Measurements from ENCODE around the gene ABI1.

Gene ABI1

DNA sequence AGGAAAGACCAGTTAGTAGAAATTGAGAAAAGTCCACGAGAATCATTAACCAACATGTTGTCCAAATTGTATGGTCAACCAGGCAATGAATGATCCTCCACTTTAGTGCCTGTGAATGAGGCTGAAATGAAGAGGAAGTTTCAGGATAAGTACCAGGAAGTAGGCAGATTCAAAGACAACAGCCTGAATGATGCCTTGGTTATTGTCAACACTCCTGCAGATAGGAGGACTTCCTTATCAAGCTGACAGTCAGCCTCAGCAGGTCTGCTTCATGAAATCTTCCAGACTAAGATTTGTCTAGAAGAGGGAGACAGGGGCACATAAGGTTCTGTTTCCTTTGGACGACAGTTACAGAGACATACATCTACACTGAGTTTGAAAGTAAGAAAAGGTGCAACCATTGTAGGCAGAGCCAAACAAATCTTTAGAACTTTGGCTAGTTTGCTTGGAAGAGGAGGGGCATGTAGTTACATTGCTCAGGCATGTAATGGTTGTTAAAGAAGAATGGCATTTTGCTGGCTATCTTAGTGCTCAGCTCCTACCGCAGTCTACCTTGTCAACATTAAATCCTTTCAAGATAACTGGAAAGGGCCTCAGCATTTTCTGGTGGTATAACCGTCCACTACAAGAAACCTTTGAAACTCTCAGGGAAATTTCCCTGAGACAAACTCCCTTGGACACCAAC is 81.4 kb downstream of the ABI1 start:
- CTCF ChIA-PET: interaction anchor here (2.2 kb wide), 1 partner anchor 53 kb away, joined by 8 read pairs; no protein-coding TSS in a partner anchor
- H3K9me3 ChIP-seq (ENCODE audit: control insufficient read depth, insufficient read depth, low read depth, low read length): no peaks in the 10 kb centered on the region
- POLR2A ChIA-PET: interaction anchor here (0.5 kb wide), 1 partner anchor 71 kb away, joined by 6 read pairs; no protein-coding TSS in a partner anchor

GRCh38 chr10:26777686-26778085 is 83.1 kb downstream of the ABI1 start:
- TF ChIP-seq ZNF530 (tag by site-specific recombination; IDR thresholded peaks at IDR 0.05; ENCODE audit: low read depth) (no peak), EGR2 (tag by site-specific recombination; IDR thresholded peaks at IDR 0.05; ENCODE audit: low read depth) (no peak), ZBTB21 (tag by site-specific recombination; IDR thresholded peaks at IDR 0.05) (no peak), ZNF501 (tag by site-specific recombination; IDR thresholded peaks at IDR 0.05) (no peak), ZNF629 (tag by site-specific recombination; IDR thresholded peaks at IDR 0.05) (no peak), PRDM6 (tag by site-specific recombination; IDR thresholded peaks at IDR 0.05) (no peak), HIC1 (tag by site-specific recombination; IDR thresholded peaks at IDR 0.05) (no peak), ZNF776 (tag by site-specific recombination; IDR thresholded peaks at IDR 0.05; ENCODE audit: borderline replicate concordance) (no peak), ZFP3 (tag by site-specific recombination; IDR thresholded peaks at IDR 0.05; ENCODE audit: low read depth) (no peak)
- TF ChIP-seq, protein P1, sequence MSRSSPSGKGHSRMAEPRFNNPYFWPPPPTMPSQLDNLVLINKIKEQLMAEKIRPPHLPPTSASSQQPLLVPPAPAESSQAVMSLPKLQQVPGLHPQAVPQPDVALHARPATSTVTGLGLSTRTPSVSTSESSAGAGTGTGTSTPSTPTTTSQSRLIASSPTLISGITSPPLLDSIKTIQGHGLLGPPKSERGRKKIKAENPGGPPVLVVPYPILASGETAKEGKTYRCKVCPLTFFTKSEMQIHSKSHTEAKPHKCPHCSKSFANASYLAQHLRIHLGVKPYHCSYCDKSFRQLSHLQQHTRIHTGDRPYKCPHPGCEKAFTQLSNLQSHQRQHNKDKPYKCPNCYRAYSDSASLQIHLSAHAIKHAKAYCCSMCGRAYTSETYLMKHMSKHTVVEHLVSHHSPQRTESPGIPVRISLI (tag by site-specific recombination; IDR thresholded peaks at IDR 0.05): no peak
- Histone ChIP-seq H3K9me3 (ENCODE audit: control insufficient read depth, insufficient read depth, low read depth, low read length) (no peaks in the 10 kb centered on the region), H3K36me3 (ENCODE audit: control insufficient read depth in 2 of 2, insufficient read depth in 1 of 2, low read length in 2 of 2) (no peaks in the 10 kb centered on the region; a peak in 2 of 3 replicates), H3K4me3 (ENCODE audit: low read depth, low read length) (no peak overlapping the region), H3K4me1 (ENCODE audit: control insufficient read depth, insufficient read depth, low read length) (no peaks in the 10 kb centered on the region), H3K27ac (ENCODE audit: extremely low read depth, low read depth, low read length) (no peak overlapping the region)
- ChIA-PET CTCF (no interaction called here), POLR2A (no interaction called here)

More for the DNA sequence above, 81.4 kb downstream of the ABI1 start:
- no peak for TF ChIP-seq ZNF24 (tag by site-specific recombination; IDR thresholded peaks at IDR 0.05)
- TF ChIP-seq EGR2 (tag by site-specific recombination; IDR thresholded peaks at IDR 0.05; ENCODE audit: low read depth): no peak
- TF ChIP-seq ZNF292 (tag by site-specific recombination; IDR thresholded peaks at IDR 0.05; ENCODE audit: borderline replicate concordance, low read depth): no peak
- TF ChIP-seq ZNF121 (tag by site-specific recombination; IDR thresholded peaks at IDR 0.05): no peak
- TF ChIP-seq ZNF366 (tag by site-specific recombination; conservative IDR thresholded peaks at IDR 0.05): no peak
- no peak for TF ChIP-seq ZNF521 (tag by site-specific recombination; IDR thresholded peaks at IDR 0.05)
- TF ChIP-seq ZNF10 (tag by site-specific recombination; IDR thresholded peaks at IDR 0.05): no peak
- no peak for TF ChIP-seq ZNF132 (tag by site-specific recombination; IDR thresholded peaks at IDR 0.05; ENCODE audit: borderline replicate concordance)
- TF ChIP-seq ZNF514 (tag by site-specific recombination; IDR thresholded peaks at IDR 0.05): no peak
- no peaks in the 10 kb centered on the region; a peak in 1 of 3 replicates for H3K36me3 ChIP-seq (ENCODE audit: control insufficient read depth in 2 of 2, insufficient read depth in 1 of 2, low read length in 2 of 2)
- H3K27ac ChIP-seq (ENCODE audit: extremely low read depth, low read depth, low read length): no peak overlapping the region
- no peak overlapping the region for H3K4me3 ChIP-seq (ENCODE audit: low read depth, low read length)
- no peaks in the 10 kb centered on the region for H3K4me1 ChIP-seq (ENCODE audit: control insufficient read depth, insufficient read depth, low read length)

Measured in HEK293 (cell line).